H1 (cell line): ENCODE data around the gene KIF20A. TPM values are rescaled to one million over a fixed set of nuclear protein-coding genes. Genes with fewer than 3 reads are reported as not detected.

Source experiments
- RAD21 ChIP-seq, 2 experiments: IDR thresholded peaks in 1 of 2; conservative IDR thresholded peaks in 1 of 2; 2 replicates each; pipeline ENCODE4 v1.6.1; 2011; ENCODE audit warnings: low read depth in 2 of 2, low read length in 2 of 2, improper control_type of control experiment in 1 of 2, inconsistent platforms in 1 of 2, mild to moderate bottlenecking in 1 of 2, moderate library complexity in 1 of 2
- TCF12 ChIP-seq: IDR thresholded peaks from 2 replicates; pipeline ENCODE4 v1.6.1; 2011; ENCODE audit warnings: low read depth, mild to moderate bottlenecking, low read length
- TEAD4 ChIP-seq: IDR thresholded peaks from 2 replicates; pipeline ENCODE4 v1.6.1; 2012; ENCODE audit warnings: low read depth, low read length, inconsistent platforms, mixed read lengths
- polyA plus RNA-seq, 7 experiments: library from polyadenylated mRNA; depleted of rRNA in 3 of 7; stranded (reverse) in 5 of 7; unstranded in 2 of 7; fragments of >200 nt in 5 of 7; fragments of 200-250 nt in 2 of 7; gene quantifications; 1 replicate in 5 of 7; 2 replicates in 1 of 7; 4 replicates in 1 of 7; pipeline versions ENCODE4 v1.2.1 to v1.2.3, GENCODE V29; 2011 to 2013; ENCODE audit warnings: missing spikeins in 2 of 7, mixed read lengths in 2 of 7
- total RNA-seq: library from RNA; stranded (reverse); fragmentation: NEBNext Ultra II Directional; extraction: Animal tissue kit (Norgen Biotek cat#: 25700); gene quantifications from 2 replicates; pipeline ENCODE4 v1.2.1, GENCODE V29; 2021
- TF ChIP-seq, protein P1 (sequence below): fragments of 300-600 bp; sonication (generic); IDR thresholded peaks from 2 replicates; pipeline ENCODE4 v1.7.1; 2012; ENCODE audit warnings: low read length, moderate library complexity, mild to moderate bottlenecking, inconsistent platforms; ENCODE audit not compliant: insufficient replicate concordance

KIF20A gene
- total and polyA plus RNA-seq, 2 of the 8 experiments (the other 6 are each of a cell fraction or from before 2014, with no cell fraction given): 33.3 to 67.1 TPM

DNA sequence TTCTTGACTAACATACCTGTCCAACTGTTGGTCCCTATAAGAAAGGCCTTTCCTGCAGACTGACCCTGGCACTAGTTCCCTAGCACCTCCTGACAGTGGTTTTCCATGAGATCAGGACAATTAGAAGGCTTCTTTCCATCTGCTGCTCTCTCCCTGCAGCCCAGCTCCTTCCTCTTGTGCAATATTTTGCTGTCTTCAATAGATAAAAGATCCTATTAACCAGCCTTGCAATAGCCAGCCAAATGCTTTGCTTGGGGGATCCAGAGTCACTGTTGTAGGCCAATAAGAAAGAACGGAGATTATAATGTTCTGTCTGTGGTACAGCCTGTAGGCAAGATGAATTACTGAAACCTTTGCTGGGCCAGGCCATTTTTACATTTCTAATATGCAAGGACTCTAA, 21.3 kb upstream of the KIF20A start (continued):
- TF ChIP-seq, protein P1, sequence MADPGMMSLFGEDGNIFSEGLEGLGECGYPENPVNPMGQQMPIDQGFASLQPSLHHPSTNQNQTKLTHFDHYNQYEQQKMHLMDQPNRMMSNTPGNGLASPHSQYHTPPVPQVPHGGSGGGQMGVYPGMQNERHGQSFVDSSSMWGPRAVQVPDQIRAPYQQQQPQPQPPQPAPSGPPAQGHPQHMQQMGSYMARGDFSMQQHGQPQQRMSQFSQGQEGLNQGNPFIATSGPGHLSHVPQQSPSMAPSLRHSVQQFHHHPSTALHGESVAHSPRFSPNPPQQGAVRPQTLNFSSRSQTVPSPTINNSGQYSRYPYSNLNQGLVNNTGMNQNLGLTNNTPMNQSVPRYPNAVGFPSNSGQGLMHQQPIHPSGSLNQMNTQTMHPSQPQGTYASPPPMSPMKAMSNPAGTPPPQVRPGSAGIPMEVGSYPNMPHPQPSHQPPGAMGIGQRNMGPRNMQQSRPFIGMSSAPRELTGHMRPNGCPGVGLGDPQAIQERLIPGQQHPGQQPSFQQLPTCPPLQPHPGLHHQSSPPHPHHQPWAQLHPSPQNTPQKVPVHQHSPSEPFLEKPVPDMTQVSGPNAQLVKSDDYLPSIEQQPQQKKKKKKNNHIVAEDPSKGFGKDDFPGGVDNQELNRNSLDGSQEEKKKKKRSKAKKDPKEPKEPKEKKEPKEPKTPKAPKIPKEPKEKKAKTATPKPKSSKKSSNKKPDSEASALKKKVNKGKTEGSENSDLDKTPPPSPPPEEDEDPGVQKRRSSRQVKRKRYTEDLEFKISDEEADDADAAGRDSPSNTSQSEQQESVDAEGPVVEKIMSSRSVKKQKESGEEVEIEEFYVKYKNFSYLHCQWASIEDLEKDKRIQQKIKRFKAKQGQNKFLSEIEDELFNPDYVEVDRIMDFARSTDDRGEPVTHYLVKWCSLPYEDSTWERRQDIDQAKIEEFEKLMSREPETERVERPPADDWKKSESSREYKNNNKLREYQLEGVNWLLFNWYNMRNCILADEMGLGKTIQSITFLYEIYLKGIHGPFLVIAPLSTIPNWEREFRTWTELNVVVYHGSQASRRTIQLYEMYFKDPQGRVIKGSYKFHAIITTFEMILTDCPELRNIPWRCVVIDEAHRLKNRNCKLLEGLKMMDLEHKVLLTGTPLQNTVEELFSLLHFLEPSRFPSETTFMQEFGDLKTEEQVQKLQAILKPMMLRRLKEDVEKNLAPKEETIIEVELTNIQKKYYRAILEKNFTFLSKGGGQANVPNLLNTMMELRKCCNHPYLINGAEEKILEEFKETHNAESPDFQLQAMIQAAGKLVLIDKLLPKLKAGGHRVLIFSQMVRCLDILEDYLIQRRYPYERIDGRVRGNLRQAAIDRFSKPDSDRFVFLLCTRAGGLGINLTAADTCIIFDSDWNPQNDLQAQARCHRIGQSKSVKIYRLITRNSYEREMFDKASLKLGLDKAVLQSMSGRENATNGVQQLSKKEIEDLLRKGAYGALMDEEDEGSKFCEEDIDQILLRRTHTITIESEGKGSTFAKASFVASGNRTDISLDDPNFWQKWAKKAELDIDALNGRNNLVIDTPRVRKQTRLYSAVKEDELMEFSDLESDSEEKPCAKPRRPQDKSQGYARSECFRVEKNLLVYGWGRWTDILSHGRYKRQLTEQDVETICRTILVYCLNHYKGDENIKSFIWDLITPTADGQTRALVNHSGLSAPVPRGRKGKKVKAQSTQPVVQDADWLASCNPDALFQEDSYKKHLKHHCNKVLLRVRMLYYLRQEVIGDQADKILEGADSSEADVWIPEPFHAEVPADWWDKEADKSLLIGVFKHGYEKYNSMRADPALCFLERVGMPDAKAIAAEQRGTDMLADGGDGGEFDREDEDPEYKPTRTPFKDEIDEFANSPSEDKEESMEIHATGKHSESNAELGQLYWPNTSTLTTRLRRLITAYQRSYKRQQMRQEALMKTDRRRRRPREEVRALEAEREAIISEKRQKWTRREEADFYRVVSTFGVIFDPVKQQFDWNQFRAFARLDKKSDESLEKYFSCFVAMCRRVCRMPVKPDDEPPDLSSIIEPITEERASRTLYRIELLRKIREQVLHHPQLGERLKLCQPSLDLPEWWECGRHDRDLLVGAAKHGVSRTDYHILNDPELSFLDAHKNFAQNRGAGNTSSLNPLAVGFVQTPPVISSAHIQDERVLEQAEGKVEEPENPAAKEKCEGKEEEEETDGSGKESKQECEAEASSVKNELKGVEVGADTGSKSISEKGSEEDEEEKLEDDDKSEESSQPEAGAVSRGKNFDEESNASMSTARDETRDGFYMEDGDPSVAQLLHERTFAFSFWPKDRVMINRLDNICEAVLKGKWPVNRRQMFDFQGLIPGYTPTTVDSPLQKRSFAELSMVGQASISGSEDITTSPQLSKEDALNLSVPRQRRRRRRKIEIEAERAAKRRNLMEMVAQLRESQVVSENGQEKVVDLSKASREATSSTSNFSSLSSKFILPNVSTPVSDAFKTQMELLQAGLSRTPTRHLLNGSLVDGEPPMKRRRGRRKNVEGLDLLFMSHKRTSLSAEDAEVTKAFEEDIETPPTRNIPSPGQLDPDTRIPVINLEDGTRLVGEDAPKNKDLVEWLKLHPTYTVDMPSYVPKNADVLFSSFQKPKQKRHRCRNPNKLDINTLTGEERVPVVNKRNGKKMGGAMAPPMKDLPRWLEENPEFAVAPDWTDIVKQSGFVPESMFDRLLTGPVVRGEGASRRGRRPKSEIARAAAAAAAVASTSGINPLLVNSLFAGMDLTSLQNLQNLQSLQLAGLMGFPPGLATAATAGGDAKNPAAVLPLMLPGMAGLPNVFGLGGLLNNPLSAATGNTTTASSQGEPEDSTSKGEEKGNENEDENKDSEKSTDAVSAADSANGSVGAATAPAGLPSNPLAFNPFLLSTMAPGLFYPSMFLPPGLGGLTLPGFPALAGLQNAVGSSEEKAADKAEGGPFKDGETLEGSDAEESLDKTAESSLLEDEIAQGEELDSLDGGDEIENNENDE: no peak
- TF ChIP-seq RAD21 (IDR thresholded peaks at IDR 0.05 in 1 of 2, conservative IDR thresholded peaks at IDR 0.05 in 1 of 2; ENCODE audit: low read depth in 2 of 2, low read length in 2 of 2): no peak
- TF ChIP-seq TEAD4: no peak
- TF ChIP-seq TCF12: no peak
